ENCODE results near the gene CYRIA.

Gene CYRIA

GRCh38 chr2:16663121-16663905 is 2.3 kb downstream of the CYRIA start:
- DNase-seq (ENCODE audit: low read depth), result no peak
- no peak for TF ChIP-seq CTCF (IDR thresholded peaks at IDR 0.05; ENCODE audit: control insufficient read depth, extremely low read depth, insufficient read depth)
- no peak overlapping the region for H3K4me3 ChIP-seq (ENCODE audit: low read depth, low read length)

- TF ChIP-seq CTCF (IDR thresholded peaks at IDR 0.05; ENCODE audit: control insufficient read depth, extremely low read depth, insufficient read depth), result no peak
- DNase-seq (ENCODE audit: low read depth), result no peak
- no peak overlapping the region for H3K4me3 ChIP-seq (ENCODE audit: low read depth, low read length)
Measured at GRCh38 chr2:16661936-16662839, 3.4 kb downstream of the CYRIA start.

DNA sequence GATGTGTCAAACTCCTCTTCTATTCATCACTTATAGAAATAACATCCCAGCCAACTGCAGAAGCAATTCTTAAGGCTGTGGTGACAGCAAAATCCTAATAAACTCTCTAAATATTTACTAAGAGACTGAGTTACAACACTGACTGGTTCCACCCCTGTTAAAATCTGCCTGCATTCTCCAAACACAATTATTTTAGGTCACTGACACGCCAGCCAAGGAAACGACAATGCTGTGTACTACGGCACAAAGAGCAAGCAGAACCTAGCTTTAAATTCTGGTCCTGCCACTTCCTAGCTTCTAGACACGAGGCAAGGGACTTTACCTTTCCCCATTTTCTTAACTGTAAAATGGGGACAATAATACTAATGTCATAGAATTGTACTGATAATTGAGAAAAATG is 4.1 kb downstream of the CYRIA start:
- peak; percentile 87 for DNase-seq (ENCODE audit: low read depth)
- no peak for TF ChIP-seq CTCF (IDR thresholded peaks at IDR 0.05; ENCODE audit: control insufficient read depth, extremely low read depth, insufficient read depth)
- no peak overlapping the region for H3K4me3 ChIP-seq (ENCODE audit: low read depth, low read length)

GRCh38 chr2:16660556-16660955 is 5.1 kb downstream of the CYRIA start:
- no peak overlapping the region for H3K4me3 ChIP-seq (ENCODE audit: low read depth, low read length)
- no peak for DNase-seq (ENCODE audit: low read depth)
- TF ChIP-seq CTCF (IDR thresholded peaks at IDR 0.05; ENCODE audit: control insufficient read depth, extremely low read depth, insufficient read depth), result no peak

GRCh38 chr2:16660114-16660513 is 5.5 kb downstream of the CYRIA start:
- TF ChIP-seq CTCF (IDR thresholded peaks at IDR 0.05; ENCODE audit: control insufficient read depth, extremely low read depth, insufficient read depth), result no peak
- no peak overlapping the region for H3K4me3 ChIP-seq (ENCODE audit: low read depth, low read length)
- DNase-seq (ENCODE audit: low read depth), result no peak

DNA sequence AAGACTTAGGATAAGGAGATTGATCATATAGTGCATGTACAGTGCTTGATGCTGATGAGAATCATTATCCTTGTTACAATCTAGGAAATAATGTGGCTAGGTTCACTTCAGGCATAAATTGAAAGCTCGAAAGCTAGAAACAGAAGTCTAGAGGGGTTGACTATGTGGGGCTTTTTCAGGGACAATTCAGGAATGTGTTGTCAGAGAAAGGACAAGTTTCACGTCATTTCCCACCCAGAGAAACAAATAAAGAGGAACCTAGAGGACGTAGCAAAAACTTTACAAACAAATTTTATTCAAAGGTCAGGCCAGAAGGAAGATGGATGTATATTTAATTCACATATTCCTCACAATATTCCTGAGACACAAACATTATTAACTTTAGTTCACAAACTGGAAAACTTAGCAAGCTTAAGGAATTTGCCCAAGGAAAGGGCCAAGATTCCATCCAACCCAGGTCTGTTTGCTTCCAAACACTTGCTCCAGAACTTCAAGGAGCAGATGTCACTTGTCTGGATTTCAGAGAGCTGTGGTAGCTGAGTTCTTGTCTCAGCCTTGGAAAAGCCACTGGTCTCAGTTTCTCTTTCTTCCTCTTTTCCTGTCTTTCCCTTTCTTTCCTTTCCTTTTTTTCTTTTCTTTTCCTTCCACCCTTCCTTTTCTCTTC is 7.4 kb downstream of the CYRIA start:
- no peak for TF ChIP-seq CTCF (IDR thresholded peaks at IDR 0.05; ENCODE audit: control insufficient read depth, extremely low read depth, insufficient read depth)
- no peak for DNase-seq (ENCODE audit: low read depth)
- H3K4me3 ChIP-seq (ENCODE audit: low read depth, low read length), result no peak overlapping the region

Data from LNCaP clone FGC (cell line).